Epithelial cell of proximal tubule (primary cell): ENCODE measurements around the gene NR6A1. TPM values are rescaled to one million over a fixed set of nuclear protein-coding genes. Genes with fewer than 3 reads are reported as not detected.

Experiments used
- DNase-seq: peaks from one replicate; pipeline ENCODE4 v3.0.0-alpha.2; 2011; ENCODE audit warnings: low read depth
- H3K4me3 ChIP-seq: 2 replicates; pipeline ENCODE4 v1.5.1; 2011; ENCODE audit warnings: low read depth, mild to moderate bottlenecking, low read length
- total RNA-seq: library from RNA; depleted of rRNA; stranded (reverse); fragments of >200 nt; gene quantifications from 2 replicates; pipeline ENCODE4 v1.2.3, GENCODE V29; 2015
- TF ChIP-seq, protein P1 (sequence below): conservative IDR thresholded peaks from 2 replicates; pipeline ENCODE4 v1.5.1; 2012; ENCODE audit warnings: low read depth, mild to moderate bottlenecking, low read length

NR6A1 gene
- total RNA-seq, 1 donor from 2014 or later: 2.0 TPM

DNA sequence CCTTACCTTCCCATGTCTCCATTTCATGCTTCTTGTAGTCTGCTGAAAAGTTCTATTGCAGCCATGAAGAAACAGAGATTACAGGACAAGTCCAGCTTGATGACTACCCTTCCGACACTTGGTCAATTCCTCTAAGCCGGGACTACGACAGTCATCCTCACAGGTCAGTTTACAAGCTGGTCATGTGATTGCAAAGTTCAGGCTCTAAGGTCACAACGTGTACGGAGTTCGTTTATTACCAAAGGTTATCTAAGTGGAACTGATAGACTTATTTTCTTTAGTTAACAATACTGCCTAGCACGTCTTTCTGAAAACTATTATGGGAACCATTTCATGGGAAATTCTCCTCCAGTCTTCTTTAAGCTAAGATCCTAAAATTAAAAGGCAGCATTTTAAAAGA is 175.4 kb downstream of the NR6A1 start:
- TF ChIP-seq, protein P1, sequence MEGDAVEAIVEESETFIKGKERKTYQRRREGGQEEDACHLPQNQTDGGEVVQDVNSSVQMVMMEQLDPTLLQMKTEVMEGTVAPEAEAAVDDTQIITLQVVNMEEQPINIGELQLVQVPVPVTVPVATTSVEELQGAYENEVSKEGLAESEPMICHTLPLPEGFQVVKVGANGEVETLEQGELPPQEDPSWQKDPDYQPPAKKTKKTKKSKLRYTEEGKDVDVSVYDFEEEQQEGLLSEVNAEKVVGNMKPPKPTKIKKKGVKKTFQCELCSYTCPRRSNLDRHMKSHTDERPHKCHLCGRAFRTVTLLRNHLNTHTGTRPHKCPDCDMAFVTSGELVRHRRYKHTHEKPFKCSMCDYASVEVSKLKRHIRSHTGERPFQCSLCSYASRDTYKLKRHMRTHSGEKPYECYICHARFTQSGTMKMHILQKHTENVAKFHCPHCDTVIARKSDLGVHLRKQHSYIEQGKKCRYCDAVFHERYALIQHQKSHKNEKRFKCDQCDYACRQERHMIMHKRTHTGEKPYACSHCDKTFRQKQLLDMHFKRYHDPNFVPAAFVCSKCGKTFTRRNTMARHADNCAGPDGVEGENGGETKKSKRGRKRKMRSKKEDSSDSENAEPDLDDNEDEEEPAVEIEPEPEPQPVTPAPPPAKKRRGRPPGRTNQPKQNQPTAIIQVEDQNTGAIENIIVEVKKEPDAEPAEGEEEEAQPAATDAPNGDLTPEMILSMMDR: no peak
- no peak overlapping the region for H3K4me3 ChIP-seq
- DNase-seq: no peak

DNA sequence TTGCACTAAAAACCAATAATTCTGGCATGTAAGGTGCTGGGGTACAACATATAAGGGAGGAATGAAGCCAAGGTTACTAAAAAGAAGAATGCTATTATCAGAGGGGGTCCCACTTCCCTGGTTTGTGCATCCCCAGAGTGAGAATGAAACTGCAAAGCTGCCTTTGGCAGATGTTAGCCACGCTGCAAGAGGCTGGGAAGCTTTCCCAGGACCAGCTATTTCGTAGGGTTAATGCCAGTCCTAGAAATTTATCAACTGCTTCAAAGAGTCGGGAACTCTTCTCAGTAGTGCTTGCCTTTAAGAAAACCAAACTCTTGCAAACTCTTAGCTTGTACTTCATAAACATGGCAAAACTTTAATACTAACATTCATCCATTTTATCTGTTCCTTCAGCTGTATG is 176.4 kb downstream of the NR6A1 start:
- H3K4me3 ChIP-seq: no peak overlapping the region

DNA sequence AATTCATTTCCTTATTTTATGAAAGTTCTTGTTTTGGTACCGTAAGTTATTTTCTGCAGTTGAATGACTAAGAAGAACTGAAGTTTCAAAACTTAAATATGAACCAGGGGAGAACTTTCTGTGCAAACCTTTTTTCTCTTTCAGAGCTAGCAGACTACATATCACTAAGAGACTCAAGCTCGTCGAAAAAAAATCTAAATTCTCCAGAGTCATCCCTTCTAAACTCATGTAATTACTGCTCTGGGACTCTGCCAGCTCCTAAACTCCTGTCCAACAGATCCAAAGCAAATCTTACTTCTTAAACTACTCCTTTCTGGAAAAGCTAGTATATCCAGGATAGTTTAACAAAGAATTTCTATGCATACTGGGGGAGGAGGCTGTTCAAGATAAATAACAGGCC is 176.9 kb downstream of the NR6A1 start:
- DNase-seq: no peak
- H3K4me3 ChIP-seq: no peak overlapping the region
- TF ChIP-seq, protein P1: no peak

More for the DNA sequence above, 176.4 kb downstream of the NR6A1 start:
- no peak for DNase-seq
- TF ChIP-seq, protein P1: no peak

DNA sequence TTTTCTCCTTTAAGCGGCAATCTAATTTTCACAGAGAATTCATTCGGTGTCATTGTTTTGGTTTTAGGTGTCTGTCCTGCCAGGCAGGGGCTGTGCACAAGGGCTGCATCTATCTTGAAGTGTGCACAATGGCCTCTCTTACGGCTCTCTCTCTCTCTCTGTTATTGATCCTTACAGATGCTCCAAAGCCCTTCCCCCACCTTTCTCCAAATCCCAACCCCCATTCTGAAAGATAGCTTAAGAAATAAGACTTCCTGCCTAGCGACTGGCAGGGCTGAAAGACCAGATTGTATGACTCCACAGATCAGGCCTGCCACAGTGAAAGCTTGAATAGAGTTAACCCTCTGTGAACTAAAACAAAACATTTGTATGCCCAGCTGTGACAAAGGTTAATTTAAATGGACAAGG is 177.5 kb downstream of the NR6A1 start:
- no peak overlapping the region for H3K4me3 ChIP-seq
- DNase-seq: no peak
- TF ChIP-seq, protein P1: no peak

DNA sequence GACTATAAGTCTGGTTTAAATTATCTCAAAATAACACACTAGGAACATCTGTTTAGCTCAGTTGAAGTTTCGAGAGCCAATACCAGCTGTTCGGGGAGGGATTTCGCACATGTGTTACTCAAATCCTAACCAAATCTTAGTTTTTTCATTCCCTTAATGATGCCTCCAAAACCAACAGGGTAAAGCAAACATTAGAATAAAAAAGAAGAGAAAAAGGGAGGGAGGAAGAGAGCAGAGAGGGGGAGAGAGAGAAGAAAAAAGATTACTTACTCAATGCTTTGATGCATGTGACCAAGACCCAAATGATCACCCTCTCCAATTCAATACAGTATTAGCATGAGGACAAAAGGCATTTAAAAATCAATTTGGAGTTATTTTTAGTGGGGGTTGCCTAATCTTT is 177.9 kb downstream of the NR6A1 start:
- no peak for DNase-seq

DNA sequence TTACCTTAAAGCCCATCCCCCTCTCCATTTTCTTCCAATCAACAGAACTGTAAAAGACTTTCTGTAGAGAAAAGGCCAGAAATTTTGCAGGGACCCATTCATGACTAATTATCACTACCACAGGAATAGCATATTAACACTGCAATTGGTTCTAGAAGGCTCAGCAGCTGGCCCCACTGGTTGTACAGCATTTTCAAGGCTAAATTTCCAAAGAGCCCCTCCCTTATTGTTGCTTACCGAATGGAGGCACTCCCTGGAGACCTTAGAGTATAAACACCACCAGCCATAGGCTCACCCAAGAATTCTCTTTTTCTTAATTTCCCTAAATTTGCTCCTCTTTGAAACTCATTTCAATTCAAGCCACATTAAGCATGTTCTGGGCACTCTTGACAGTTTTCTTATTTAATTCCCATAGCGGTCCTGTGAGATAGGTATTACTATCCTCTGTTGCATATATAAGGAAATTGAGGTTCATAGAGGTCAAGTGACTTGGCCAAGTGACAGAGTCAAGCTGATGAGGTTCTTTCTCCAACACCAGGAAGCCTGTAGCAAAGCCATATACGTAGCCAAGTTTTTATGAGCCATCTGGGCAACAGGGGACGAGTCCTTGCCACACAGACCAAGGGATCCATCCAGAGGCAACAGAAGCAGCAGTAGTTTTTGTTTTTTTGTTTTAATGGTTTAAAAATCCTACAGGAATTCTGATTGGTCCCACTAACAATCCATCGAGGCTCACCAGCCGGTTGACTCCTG is 180.0 kb downstream of the NR6A1 start:
- H3K4me3 ChIP-seq: no peak overlapping the region
- DNase-seq: no peak
- TF ChIP-seq, protein P1: no peak

More for the DNA sequence above, 177.9 kb downstream of the NR6A1 start:
- TF ChIP-seq, protein P1: no peak
- no peak overlapping the region for H3K4me3 ChIP-seq

DNA sequence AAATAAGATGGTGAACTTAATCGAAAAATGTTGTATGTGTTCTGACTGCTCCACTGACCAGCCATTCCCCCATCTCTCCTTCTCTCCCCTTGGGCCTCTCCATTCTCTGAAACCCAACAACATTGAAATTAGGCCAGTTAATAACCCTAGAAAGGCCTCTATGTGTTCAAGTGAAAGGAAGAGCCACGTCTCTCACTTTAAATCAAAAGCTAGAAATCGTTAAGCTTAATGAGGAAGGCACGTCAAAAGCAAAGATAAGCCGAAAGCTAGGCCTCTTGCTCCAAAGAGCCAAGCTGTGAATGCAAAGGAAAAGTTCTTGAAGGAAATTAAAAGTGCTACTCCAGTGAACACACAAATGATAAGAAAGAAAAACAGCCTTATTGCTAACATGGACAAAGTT is 186.5 kb downstream of the NR6A1 start:
- H3K4me3 ChIP-seq: no peak overlapping the region
- TF ChIP-seq, protein P1: no peak
- DNase-seq: no peak
